Measurements from ENCODE around the gene GGN.
"Not testable (repeated sequence)": the region's sequence is repeated elsewhere in the genome, so short reads cannot be mapped to it uniquely, and the experiment has no call there.

Gene GGN, protein sequence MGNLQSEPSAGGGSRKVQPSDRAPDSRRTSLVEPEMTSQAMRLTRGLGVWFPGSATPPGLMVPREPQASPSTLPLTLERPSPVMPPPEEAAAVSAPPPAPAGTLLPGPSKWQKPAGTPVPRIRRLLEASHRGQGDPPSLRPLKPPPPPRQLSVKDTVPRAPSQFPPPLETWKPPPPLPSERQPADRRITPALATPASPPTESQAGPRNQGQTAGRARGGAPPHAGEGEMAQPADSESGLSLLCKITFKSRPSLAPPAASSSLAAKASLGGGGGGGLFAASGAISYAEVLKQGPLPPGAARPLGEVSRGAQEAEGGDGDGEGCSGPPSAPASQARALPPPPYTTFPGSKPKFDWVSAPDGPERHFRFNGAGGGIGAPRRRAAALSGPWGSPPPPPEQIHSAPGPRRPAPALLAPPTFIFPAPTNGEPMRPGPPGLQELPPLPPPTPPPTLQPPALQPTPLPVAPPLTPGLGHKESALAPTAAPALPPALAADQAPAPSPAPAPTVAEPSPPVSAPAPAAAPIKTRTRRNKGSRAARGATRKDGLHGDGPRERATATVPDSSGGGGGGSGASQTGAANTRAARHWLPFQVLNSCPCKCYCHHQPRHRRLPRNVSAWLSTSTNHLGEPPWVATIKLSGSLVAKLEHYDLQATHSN

DNA sequence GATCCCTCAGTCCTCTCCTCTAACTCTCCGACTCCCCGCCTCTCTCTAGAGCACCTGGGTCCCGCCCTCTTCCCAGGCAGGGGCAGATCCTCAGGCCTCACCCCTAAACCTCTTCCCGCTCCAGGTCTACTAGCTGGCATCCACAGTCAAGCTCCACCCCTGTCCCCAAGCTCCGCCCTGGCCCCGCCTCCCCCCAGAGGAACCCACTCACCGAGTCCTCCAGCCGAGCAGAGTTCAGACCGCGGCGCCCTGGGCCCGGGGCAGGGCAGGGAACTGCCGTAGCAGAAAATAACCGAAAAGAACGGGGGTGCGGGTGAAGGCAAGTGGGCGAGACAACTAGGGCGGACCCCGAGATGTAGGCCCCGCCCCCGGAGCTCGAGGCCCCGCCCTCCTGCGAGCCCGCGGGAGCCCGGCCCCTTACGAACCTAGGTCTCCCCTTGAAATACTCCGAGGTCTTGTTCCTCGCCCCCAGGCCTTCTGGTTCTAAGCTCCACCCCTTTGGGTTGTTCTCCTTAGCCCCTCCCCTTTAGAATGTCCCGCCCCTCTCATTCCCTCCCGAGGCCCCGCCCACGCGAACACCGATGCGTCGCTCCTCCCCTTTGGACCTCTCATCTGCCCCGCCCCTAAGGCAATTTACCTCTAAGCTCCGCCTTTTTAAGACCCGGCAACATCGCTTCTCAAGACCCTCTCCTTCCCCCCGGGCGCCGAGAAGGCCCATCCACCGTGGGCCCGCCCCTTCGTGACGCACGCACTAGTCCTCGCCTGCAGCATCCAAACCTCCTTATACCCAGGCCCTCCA lies at the start of gene GGN:
Gene GGN, minus strand, starts transcription at position 485 of the 799 bp plus-strand sequence. CDS start 773 bp downstream, outside the sequence.
- in situ Hi-C loops (cut with MboI; ENCODE audit: low sequenced_read_pairs): no loop called here

DNA sequence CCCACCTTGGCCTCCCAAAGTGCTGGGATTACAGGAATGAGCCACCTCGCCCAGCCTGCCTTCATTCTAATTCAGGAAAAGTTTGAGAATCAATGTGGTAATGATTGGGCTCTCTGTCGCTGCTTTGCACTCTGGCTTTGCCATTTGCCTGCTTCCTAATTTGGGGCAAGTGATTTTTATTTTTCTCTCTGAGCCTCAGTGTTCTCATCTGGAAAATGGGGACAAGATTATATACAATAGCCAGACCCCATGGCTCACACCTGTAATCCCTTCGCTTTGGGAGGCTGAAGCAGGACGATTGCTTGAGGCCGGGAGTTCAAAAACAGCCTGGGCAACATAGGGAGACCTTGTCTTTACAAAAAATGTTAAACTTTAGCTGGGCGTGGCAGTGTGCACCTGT lies 49.5 kb upstream of the GGN start:
- in situ Hi-C loops (cut with MboI; ENCODE audit: low sequenced_read_pairs): no loop called here

DNA sequence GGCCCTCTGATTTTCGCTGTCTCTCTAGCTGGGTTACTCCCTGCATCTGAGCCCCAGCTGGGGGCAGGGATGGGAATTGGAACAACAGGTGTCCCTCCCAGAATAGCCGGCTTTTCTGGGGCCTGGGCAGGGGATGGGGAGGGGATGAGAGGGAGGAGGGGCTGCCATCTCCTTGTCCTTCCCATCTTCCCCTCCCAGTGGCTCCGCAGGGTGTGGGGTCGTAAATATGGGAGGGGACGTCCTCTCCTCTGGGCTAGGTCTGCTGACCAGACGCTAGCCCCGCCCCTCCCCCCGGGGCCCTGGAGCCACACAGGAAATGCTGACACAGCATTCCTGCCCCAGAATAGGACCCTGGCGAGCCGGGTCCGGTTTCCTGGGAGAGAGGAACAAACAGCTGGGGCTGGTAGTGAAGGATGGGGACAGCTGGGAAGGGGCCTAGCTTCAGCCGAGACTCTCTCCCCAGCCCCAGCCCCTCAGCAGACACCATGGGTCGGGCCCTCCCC lies 46.8 kb upstream of the GGN start:
- in situ Hi-C loops (cut with MboI; ENCODE audit: low sequenced_read_pairs): no loop called here

DNA sequence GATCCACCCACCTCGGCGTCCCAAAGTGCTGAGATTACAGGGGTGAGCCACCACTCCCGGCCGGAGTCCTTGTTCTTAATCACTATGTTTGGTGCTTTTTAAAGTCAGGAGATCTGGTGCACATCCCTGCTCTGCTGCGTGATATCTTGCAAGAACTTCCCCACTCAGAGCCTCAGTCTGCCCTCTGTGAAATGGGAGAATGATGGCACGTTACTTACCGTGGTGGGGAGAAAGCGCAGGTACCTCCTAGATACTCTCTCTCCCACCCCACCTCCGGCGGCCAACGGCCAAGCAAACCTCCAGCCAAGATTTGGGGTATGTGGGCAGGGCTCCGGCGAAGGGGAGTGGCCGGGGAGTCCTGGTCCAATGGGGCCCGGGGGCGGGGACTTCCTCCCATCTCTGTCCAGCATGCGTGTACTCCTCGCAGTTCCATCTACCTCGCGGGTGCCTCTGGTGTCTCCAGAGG lies 45.5 kb upstream of the GGN start, which contains the start of gene RYR1:
Gene RYR1, plus strand, starts transcription at position 424 of the 466 bp plus-strand sequence. CDS start 139 bp downstream, outside the sequence.
- in situ Hi-C loops (cut with MboI; ENCODE audit: low sequenced_read_pairs): no loop called here

DNA sequence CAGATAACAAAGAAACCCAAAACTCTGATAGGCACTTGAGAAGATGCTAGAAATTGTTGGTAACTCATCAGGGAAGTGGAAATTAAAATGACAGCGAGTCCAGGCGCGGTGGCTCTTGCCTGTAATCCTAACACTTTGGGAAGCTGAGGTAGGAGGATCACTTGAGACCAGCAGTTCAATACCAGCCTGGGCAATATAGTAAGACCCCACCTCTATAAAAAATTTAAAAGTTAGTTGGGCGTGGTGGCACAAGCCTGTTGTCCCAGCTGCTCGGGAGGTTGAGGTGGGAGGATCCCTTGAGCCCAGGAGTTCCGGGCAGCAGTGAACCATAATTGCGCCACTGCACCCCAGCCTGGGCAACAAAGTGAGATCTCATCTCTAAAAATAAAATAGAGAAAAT lies 43.1 kb upstream of the GGN start:
- in situ Hi-C loops (cut with MboI; ENCODE audit: low sequenced_read_pairs): no loop called here

DNA sequence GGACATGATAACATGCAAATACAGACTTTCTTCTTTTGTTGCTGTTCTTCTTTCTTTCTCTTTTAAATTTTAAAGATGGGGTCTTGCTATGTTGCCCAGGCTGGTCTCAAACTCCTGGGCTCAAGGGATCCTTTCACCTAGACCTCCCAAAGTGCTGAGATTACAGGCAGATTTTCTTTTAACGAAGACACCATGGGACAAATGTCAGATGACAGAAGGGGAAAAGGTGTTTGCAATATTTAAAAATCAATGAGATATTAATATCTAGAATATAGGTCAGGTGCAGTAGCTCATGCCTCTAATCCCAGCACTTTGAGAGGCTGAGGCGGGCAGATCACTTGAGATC lies 42.0 kb upstream of the GGN start:
- in situ Hi-C loops (cut with MboI; ENCODE audit: low sequenced_read_pairs): no loop called here

DNA sequence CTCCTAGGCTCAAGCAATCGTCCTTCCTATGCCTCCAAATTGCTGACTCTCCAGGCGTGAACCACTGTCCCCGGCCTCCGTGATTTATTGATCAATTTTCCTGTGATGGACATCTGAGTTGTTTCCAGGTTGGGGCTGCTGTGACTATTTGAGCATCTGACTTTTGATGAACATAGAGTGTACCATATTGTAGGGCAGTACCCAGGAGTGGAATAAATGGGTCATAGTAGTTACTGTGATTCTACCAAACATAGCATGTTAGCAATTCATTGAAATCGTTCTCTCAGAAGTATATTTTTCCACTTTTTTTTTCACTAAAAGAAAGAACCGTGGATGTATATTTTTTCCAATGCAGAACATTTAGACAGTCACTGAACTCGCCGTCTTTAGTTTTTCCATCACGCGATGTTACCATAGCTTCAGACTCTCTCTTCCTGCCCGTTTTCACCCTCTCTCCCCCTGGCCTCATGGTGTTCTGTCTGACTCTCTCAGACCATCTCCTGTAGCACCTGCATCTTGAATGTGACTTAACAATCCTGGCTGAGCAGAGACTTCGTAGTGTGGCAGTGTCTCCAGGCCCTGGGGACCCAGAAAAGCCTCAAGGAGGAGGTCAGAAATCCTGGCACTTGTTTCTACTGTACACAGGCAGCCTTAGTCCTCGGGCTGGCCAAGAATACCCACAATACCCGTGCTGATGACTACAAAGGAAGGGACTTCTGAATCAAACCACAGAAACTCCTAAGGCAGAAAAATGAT lies 41.4 kb upstream of the GGN start:
- in situ Hi-C loops (cut with MboI; ENCODE audit: low sequenced_read_pairs): no loop called here

DNA sequence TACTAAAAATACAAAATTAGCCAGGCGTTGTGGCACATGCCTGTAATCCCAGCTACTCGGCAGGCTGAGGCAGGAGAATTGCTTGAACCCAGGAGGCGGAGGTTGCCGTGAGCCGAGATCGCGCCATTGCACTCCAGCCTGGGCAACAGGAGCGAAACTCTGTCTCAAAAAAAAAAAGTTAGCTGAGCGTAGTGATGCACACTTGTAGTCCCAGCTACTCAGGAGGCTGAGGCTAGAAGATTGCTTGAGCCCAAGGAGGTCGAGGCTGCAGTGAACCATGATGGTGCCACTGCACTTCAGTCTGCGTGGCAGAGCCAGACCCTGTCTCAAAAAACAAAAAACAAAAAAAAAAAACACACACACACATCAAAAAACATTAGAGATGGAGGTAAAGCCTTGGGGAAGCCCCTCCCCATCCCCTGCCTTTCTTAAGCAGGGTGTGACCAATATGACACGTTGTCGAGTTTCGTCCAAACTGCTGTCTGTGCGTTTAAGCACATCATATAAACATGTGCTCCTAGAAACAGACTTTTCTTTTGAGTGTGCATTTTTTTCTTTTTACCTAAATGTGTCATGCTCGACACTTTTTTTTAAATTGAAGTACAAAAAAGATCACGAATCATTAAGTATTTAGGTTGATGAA lies 39.3 kb upstream of the GGN start:
- in situ Hi-C loops (cut with MboI; ENCODE audit: low sequenced_read_pairs): not testable (repeated sequence)

DNA sequence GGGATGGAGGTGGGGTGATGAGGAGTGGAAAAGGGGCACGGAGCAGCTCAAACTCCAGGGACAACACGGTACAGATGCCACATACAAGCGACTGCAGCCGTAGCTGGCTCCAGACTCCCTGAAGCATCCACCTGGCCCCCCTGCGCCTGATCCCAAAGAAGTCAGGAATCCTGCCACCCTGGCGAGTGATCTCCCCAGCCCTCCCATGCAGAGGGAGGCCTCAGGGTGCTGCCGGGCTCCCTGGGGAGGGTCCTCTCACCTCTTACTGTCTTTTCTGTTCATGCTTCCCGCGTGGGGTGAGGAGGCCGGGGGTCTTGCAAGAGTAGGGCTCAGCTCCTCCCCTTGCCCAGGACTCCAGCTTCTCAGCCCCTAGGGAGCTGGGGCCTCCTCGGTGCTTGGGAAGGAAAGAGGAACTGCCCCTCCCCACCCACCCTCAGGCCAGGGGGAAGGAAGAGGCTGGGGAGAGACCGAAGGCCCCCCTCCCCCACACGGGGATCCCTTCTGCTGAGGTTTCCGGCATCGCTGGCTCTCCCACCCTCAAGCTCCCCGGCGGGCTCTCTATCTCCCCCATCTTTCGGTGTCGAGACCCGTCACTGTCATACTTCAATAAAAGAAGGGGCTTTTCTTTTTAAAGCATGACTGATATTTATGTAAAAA lies 38.1 kb upstream of the GGN start, which contains the start of gene RASGRP4:
Gene RASGRP4, minus strand, starts transcription at position 410 of the 657 bp plus-strand sequence. Its CDS starts 128 bp downstream, at position 282.
- in situ Hi-C loops (cut with MboI; ENCODE audit: low sequenced_read_pairs): no loop called here

DNA sequence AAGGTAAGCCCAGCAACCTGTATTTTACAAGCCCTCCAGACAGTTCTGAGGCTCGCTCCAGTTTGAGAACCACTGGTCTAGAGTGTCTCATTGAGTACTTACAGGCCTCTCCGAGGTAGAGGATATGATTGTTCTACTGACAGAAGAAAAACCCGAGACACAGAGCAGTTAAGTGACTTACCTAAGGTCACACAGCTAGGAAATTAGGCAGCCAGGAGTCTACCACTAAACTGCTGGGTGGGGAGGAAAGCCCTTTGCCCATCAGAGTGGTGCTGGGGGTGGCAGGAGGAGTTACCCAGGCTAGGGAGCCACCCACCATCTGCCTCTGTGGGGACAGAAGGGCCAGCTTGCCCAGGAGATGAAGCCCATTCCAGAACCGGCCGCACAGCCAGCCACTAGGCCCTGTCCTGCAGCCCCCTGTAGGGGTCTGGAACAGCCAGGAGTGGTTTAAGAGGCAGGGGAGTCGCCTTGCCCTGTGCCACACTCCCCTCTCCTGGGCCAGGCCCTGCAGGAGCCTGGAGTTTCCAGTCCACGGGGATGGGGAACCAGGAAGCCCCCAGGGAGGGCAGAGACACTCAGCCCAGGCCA lies 37.5 kb upstream of the GGN start:
- in situ Hi-C loops (cut with MboI; ENCODE audit: low sequenced_read_pairs): no loop called here

DNA sequence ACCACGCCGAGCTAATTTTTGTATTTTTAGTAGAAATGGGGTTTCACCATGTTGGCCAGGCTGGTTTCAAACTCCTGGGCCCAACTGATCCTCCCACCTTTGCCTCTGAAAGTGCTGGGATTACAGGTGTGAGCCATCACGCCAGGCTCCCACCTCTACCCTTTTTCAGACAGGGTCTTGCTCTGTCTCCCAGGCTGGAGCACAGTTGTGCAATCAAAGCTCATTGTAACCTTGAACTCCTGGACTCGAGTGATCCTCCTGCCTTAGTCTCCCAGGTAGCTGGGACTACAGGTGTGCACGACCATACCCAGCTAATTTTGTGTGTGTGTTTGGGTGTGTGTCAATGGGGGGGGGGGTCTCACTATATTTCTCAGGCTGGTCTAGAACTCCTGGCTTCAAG lies 36.4 kb upstream of the GGN start:
- in situ Hi-C loops (cut with MboI; ENCODE audit: low sequenced_read_pairs): loop anchor here (25.0 kb wide), 1 partner anchor 513 kb away; the partner anchor contains the start of genes MRPS12 and SARS2

DNA sequence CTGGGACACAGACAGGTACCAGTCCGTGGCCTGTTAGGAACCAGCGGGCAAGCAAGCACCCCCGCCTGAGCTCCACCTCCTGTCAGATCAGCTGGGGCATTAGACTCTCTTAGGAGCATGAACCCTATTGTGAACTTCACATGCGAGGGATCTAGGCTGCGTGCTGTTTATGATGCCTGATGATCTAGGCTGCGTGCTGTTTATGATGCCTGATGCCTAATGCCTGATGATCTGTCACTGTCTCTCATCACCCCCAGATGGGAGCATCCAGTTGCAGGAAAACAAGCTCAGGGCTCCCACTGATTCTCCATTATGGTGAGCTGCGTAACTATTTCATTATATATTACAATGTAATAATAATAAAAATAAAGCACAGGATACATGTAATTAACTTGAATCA lies 34.6 kb upstream of the GGN start:
- in situ Hi-C loops (cut with MboI; ENCODE audit: low sequenced_read_pairs): loop anchor here (25.0 kb wide), 1 partner anchor 515 kb away; the partner anchor contains the start of genes MRPS12 and SARS2

DNA sequence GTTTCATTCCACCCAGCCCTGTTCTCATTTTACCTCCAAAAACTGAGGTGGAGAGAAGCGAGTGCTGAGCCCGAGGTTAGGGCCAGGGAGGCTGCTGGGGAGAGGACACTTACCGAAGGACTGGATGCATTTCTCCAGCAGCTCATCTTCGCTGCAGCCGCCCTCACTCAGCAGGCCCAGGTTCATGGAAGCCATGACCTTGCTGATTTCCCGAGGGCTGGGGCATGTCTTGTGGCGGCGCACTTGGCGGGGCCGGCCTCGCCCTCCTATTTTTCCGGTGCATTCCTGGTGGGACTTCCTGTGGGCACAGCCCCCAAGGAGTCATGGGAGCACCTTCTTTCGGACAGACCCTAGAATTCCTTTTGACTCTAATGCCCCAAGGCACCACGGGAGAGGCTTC lies 34.0 kb upstream of the GGN start:
- in situ Hi-C loops (cut with MboI; ENCODE audit: low sequenced_read_pairs): loop anchor here (25.0 kb wide), 1 partner anchor 515 kb away; the partner anchor contains the start of genes MRPS12 and SARS2

DNA sequence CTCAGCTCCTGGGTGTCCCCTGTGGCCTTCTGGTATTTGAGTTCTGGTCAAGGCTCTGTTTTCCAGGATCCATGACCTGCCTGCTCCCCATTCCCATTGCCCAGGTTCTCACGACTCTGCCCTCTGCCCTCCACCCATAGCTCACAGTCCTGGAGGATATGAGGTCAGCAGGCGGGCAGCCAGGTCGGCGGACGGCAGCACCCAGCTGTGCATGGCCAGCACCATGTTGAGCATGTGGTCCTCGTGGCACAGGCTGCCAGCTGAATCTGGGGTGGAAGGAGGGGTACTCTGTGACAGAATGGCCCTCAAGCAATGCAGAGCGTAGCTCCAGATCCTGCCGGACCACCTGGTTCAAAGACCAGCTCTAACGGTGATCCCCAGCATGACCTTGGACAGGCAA lies 33.1 kb upstream of the GGN start:
- in situ Hi-C loops (cut with MboI; ENCODE audit: low sequenced_read_pairs): loop anchor here (25.0 kb wide), 1 partner anchor 516 kb away; the partner anchor contains the start of genes MRPS12 and SARS2

DNA sequence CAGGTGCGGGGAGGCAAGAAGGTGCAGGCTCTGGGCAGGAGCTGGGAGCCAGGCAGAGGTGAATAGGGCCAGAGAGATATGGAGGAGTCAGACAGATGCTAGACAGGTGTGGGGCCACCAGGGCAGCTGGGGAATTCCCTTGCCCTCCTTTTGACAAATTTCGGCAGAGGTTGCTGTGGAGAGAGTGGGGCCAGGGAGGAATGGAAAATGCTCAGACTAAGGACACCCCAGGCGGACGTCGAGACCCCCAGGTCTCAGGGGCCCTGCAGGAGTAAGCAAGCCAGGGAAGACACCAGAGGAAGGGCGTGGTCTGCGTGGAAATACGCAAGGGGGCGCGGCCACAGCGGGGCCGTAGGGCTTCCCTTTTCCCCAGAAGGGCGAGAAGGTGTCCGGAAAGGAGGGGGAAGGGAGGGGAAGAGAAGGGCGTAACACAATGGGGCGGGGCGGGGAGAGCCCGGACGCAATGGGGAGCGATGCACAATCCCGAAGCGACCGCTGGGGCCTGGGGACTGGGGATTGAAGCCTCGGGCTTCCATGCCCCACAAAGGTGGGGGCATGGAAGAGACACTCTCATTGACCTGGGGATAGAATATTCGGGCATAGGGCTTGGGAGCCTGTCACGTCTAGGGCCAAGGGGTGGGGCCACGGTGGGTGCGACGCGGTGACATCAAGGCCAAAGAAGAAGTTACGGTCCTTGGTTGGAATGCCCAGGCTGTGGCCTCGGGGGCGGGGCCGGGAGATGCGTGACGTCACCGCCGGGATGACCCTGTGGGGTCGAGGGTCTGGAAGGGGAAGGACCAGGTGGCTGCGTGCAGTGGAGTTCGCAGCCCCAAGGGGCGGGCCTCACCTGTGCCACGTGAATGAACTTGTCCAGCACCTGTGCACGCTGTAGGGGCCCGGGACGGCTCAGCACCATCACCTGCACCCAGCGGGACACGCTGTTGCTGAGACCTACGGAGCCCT lies 30.0 kb upstream of the GGN start:
- in situ Hi-C loops (cut with MboI; ENCODE audit: low sequenced_read_pairs): loop anchor here (25.0 kb wide), 1 partner anchor 519 kb away; the partner anchor contains the start of genes MRPS12 and SARS2

DNA sequence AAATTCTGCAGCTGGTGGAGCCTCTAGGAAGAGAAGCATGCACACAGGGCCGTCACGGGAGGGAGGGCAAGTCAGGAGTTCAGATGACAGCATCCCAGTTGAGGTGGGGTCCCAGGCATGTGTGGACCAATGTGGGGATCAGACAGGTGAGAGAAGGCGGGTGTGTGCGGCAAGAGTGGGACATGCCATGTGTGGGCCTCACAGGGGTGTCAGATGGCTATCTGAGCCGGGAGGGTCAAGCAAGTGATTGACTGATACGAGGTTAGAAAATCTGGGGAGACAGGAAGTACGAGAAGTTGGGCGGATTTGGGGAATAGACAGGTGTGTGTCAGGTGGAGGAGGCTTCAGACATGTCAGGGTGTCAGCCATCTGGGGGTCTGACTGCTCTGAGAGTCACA lies 29.3 kb upstream of the GGN start:
- in situ Hi-C loops (cut with MboI; ENCODE audit: low sequenced_read_pairs): loop anchor here (25.0 kb wide), 1 partner anchor 520 kb away; the partner anchor contains the start of genes MRPS12 and SARS2

DNA sequence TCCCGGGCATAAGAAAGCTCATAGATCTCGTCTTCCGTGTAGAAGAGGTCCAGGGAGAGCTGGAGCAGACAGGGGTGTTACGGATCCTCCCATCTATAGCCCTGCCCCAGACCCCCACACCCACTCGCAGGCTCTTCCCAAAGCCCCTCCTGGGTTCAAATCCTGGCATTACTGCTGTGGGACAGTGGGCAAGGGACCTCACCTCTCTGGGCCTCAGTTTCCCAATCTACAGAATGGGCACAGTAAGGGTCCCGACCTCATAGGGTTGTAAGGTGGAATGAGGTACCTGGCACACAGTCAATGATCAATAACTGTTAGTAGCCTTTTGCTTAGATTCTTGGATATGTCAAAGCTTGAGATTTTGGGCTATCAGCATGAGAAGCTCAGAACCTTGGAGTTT lies 25.6 kb upstream of the GGN start:
- in situ Hi-C loops (cut with MboI; ENCODE audit: low sequenced_read_pairs): loop anchor here (25.0 kb wide), 1 partner anchor 524 kb away; the partner anchor contains the start of genes MRPS12 and SARS2
